Measurements from ENCODE around the gene RAB40B. TPM values are rescaled to one million over a fixed set of nuclear protein-coding genes. Genes with fewer than 3 reads are reported as not detected.

Gene RAB40B
- total RNA-seq, 1 experiment from 2014 or later = 6.3 TPM

GRCh38 chr17:82726427-82726826 is 27.9 kb upstream of the RAB40B start:
- peaks cover 48% of the 10 kb centered on the region for H3K36me3 Mint-ChIP-seq (ENCODE audit: insufficient read depth, unreplicated experiment)
- DNase-seq (ENCODE audit: unreplicated experiment) = no peak
- H3K4me3 Mint-ChIP-seq (ENCODE audit: unreplicated experiment) = no peak overlapping the region
- no peaks in the 10 kb centered on the region for H3K9me3 Mint-ChIP-seq (ENCODE audit: unreplicated experiment)
- H3K27ac Mint-ChIP-seq (ENCODE audit: low read depth, unreplicated experiment) = no peak overlapping the region
- intact Hi-C loops (cut with micrococcal nuclease) = no loop called here
- POLR2A ChIA-PET = interaction anchor here (0.7 kb wide), 1 partner anchor 254 kb away, joined by 3 read pairs; no protein-coding TSS in a partner anchor
- CTCF ChIA-PET = interaction anchor here (0.6 kb wide), 1 partner anchor 182 kb away, joined by 5 read pairs; no protein-coding TSS in a partner anchor
- BruUV-seq (replicated peaks) = no TSS peak
- TF ChIP-seq CTCF (IDR thresholded peaks at IDR 0.05; ENCODE audit: unreplicated experiment) = no peak
- H3K4me1 Mint-ChIP-seq (ENCODE audit: insufficient read depth, unreplicated experiment) = no peaks in the 10 kb centered on the region
- H3K27me3 Mint-ChIP-seq (ENCODE audit: insufficient read depth, unreplicated experiment) = no peaks in the 10 kb centered on the region

- H3K4me1 Mint-ChIP-seq (ENCODE audit: insufficient read depth, unreplicated experiment) = peaks cover 5% of the 10 kb centered on the region
- no peak for DNase-seq (ENCODE audit: unreplicated experiment)
- no peak overlapping the region for H3K4me3 Mint-ChIP-seq (ENCODE audit: unreplicated experiment)
- H3K27ac Mint-ChIP-seq (ENCODE audit: low read depth, unreplicated experiment) = no peak overlapping the region
- peaks cover 51% of the 10 kb centered on the region for H3K36me3 Mint-ChIP-seq (ENCODE audit: insufficient read depth, unreplicated experiment)
- BruUV-seq (replicated peaks) = no TSS peak
- POLR2A ChIA-PET = no interaction called here
- H3K27me3 Mint-ChIP-seq (ENCODE audit: insufficient read depth, unreplicated experiment) = no peaks in the 10 kb centered on the region
- CTCF ChIA-PET = no interaction called here
- H3K9me3 Mint-ChIP-seq (ENCODE audit: unreplicated experiment) = no peaks in the 10 kb centered on the region
- intact Hi-C loops (cut with micrococcal nuclease) = no loop called here
- no peak for TF ChIP-seq CTCF (IDR thresholded peaks at IDR 0.05; ENCODE audit: unreplicated experiment)
Observed at GRCh38 chr17:82723169-82723807, 24.8 kb upstream of the RAB40B start.

GRCh38 chr17:82722341-82723013 is 24.0 kb upstream of the RAB40B start:
- peaks cover 53% of the 10 kb centered on the region for H3K36me3 Mint-ChIP-seq (ENCODE audit: insufficient read depth, unreplicated experiment)
- H3K9me3 Mint-ChIP-seq (ENCODE audit: unreplicated experiment) = no peaks in the 10 kb centered on the region
- H3K27me3 Mint-ChIP-seq (ENCODE audit: insufficient read depth, unreplicated experiment) = no peaks in the 10 kb centered on the region
- POLR2A ChIA-PET = interaction anchor here (1.3 kb wide), 1 partner anchor 21 kb away, joined by 3 read pairs; no protein-coding TSS in a partner anchor
- intact Hi-C loops (cut with micrococcal nuclease) = no loop called here
- no TSS peak for BruUV-seq (replicated peaks)
- no peak for DNase-seq (ENCODE audit: unreplicated experiment)
- H3K27ac Mint-ChIP-seq (ENCODE audit: low read depth, unreplicated experiment) = no peak overlapping the region
- TF ChIP-seq CTCF (IDR thresholded peaks at IDR 0.05; ENCODE audit: unreplicated experiment) = no peak
- no peak overlapping the region for H3K4me3 Mint-ChIP-seq (ENCODE audit: unreplicated experiment)
- CTCF ChIA-PET = interaction anchor here (0.6 to 0.7 kb wide), 2 partner anchors 41 to 173 kb away, joined by 3 read pairs; no protein-coding TSS in a partner anchor
- H3K4me1 Mint-ChIP-seq (ENCODE audit: insufficient read depth, unreplicated experiment) = peaks cover 13% of the 10 kb centered on the region

GRCh38 chr17:82720204-82720603 is 21.7 kb upstream of the RAB40B start:
- DNase-seq (ENCODE audit: unreplicated experiment) = no peak
- intact Hi-C loops (cut with micrococcal nuclease) = no loop called here
- BruUV-seq (replicated peaks) = no TSS peak

More at GRCh38 chr17:82720204-82720603, 21.7 kb upstream of the RAB40B start:
- TF ChIP-seq CTCF (IDR thresholded peaks at IDR 0.05; ENCODE audit: unreplicated experiment) = no peak
- H3K36me3 Mint-ChIP-seq (ENCODE audit: insufficient read depth, unreplicated experiment) = peaks cover 51% of the 10 kb centered on the region
- H3K27ac Mint-ChIP-seq (ENCODE audit: low read depth, unreplicated experiment) = no peak overlapping the region
- H3K9me3 Mint-ChIP-seq (ENCODE audit: unreplicated experiment) = no peaks in the 10 kb centered on the region
- CTCF ChIA-PET = no interaction called here
- H3K27me3 Mint-ChIP-seq (ENCODE audit: insufficient read depth, unreplicated experiment) = no peaks in the 10 kb centered on the region
- no peak overlapping the region for H3K4me3 Mint-ChIP-seq (ENCODE audit: unreplicated experiment)
- H3K4me1 Mint-ChIP-seq (ENCODE audit: insufficient read depth, unreplicated experiment) = peaks cover 15% of the 10 kb centered on the region
- POLR2A ChIA-PET = no interaction called here
